ENCODE results near the gene ST8SIA5.

ST8SIA5 gene

DNA sequence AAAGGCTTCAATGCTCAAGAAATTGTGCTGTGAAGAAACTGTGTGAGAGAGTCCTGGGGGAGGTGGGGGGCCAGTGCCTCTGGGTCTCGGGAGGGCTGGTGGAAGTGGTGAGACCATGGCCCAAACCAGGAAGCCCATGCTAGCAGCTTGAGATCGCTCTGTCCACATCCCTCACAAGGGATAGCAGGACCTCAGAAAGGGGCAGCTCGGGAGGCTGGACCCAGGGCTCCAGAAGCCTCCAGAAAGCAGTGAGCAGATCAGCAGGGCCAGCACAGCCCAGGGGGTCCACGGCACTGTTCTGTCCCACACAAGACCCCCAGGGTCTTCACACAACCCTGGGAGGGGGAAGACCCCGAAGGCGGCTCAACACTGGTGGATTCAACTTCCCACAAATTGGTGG, 24.1 kb downstream of the ST8SIA5 start:
- TF ChIP-seq, protein P1, sequence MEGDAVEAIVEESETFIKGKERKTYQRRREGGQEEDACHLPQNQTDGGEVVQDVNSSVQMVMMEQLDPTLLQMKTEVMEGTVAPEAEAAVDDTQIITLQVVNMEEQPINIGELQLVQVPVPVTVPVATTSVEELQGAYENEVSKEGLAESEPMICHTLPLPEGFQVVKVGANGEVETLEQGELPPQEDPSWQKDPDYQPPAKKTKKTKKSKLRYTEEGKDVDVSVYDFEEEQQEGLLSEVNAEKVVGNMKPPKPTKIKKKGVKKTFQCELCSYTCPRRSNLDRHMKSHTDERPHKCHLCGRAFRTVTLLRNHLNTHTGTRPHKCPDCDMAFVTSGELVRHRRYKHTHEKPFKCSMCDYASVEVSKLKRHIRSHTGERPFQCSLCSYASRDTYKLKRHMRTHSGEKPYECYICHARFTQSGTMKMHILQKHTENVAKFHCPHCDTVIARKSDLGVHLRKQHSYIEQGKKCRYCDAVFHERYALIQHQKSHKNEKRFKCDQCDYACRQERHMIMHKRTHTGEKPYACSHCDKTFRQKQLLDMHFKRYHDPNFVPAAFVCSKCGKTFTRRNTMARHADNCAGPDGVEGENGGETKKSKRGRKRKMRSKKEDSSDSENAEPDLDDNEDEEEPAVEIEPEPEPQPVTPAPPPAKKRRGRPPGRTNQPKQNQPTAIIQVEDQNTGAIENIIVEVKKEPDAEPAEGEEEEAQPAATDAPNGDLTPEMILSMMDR (IDR thresholded peaks at IDR 0.05) = no peak
- Mint-ChIP-seq H3K4me1 (no peaks in the 10 kb centered on the region), H3K36me3 (ENCODE audit: low read depth) (peaks cover 3% of the 10 kb centered on the region), H3K27me3 (ENCODE audit: low read depth, poor library complexity) (peaks cover 7% of the 10 kb centered on the region), H3K9me3 (peaks cover 32% of the 10 kb centered on the region), H3K27ac (no peak overlapping the region), H3K4me3 (no peak overlapping the region)
- DNase-seq = no peak

DNA sequence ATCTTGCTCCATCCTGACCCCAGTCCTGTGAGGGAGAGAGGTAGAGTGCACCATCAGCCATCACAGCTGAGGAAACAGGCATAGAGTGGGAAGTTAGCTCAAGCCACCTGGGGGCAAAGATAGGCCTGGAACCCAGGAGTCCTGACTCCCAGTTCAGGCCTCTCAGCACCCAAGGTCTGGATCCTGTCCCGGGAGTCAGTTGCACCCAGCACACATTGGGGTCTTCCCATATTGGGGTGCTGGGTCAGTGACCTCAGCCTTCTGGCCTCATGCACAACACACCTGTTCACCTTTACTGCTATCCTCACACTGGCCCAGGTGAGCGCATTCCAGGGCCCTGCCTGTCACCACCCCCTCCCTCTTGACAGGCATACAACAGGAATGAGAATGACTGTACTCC, 24.7 kb downstream of the ST8SIA5 start:
- TF ChIP-seq, protein P1 (IDR thresholded peaks at IDR 0.05) = no peak
- Mint-ChIP-seq H3K4me3 (no peak overlapping the region), H3K9me3 (peaks cover 32% of the 10 kb centered on the region), H3K27me3 (ENCODE audit: low read depth, poor library complexity) (peaks cover 7% of the 10 kb centered on the region), H3K27ac (no peak overlapping the region), H3K4me1 (no peaks in the 10 kb centered on the region), H3K36me3 (ENCODE audit: low read depth) (peaks cover 3% of the 10 kb centered on the region)
- no peak for DNase-seq

DNA sequence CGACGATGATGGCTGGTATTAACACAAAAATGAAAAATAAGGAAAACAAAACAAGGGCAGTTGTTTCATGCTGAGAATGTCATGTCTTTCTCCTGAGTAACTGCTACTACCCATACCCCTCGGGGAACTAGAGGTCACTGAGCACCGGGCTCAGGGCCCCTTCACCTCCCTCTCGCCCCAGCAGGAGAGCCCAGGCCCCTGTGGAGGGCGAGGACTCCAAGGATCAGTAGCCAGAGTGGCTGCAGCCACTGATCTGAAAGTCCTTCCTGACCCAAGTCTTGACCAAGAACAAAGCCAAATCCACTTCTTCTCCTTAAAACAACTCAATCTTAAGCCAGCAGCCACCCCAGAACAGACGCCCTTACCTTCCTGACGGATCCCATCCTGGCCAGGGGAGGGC, 25.5 kb downstream of the ST8SIA5 start:
- Mint-ChIP-seq H3K36me3 (ENCODE audit: low read depth) (peaks cover 3% of the 10 kb centered on the region), H3K27ac (no peak overlapping the region), H3K4me1 (no peaks in the 10 kb centered on the region), H3K4me3 (no peak overlapping the region), H3K27me3 (ENCODE audit: low read depth, poor library complexity) (peaks cover 7% of the 10 kb centered on the region), H3K9me3 (peaks cover 32% of the 10 kb centered on the region)
- DNase-seq = no peak
- TF ChIP-seq, protein P1 (IDR thresholded peaks at IDR 0.05) = no peak

DNA sequence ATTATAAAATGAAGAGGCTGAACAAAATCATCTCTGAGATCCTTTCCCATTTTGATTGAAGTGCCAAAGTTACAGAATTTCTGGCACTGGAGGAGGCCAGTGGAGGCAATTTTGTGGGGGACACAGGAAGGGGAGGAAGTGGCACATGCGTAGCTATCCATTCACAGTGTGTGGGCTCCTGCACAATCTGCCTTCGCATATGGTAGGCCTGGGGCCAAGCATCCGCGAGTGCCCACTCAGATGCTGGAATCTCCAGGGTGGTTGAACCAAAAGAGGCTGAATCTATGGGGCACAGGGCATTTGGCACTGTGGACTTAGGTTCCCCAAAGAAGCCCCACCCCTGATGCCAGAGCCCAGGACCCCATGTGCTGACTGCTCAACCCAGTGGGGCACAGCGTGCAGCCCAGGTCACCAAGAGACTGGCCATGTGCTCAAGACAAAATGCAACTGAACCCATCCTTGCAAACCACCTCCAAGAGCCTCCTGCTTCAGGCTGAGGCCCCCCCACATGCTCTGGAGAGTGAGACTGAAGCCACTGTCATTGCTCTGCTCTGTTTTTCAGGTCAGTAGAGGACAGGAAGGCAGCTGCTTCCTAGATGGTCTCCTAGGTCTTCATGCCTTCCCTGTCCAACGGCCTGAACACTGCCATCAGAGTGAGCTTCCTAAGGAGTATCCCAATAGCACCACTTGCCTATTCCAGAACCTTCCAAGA, 28.5 kb downstream of the ST8SIA5 start:
- Mint-ChIP-seq H3K27ac (no peak overlapping the region), H3K36me3 (ENCODE audit: low read depth) (peaks cover 3% of the 10 kb centered on the region), H3K9me3 (peaks cover 32% of the 10 kb centered on the region), H3K4me3 (no peak overlapping the region), H3K27me3 (ENCODE audit: low read depth, poor library complexity) (peaks cover 13% of the 10 kb centered on the region), H3K4me1 (no peaks in the 10 kb centered on the region)
- TF ChIP-seq, protein P1 (IDR thresholded peaks at IDR 0.05) = no peak
- DNase-seq = no peak

DNA sequence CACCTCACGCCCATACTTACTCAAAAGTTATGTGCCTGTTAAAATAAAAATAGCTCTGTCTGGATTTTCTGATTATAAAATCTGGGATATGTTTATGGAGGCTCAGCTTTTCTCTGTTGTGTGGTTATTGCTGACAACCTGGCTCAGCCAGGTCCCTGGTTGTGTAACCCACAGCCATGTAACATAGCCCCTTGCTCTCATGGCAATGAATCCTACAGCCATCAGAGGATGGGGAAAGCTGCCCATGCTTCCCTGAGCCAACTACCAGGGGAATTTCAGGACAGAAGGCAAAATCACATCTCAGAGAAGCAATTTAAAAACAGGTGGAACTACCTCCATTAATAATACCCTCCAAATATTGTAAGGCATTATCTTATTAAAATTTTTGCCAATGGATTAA, 29.7 kb downstream of the ST8SIA5 start:
- Mint-ChIP-seq H3K36me3 (ENCODE audit: low read depth) (peaks cover 3% of the 10 kb centered on the region), H3K4me3 (no peak overlapping the region), H3K27ac (no peak overlapping the region), H3K27me3 (ENCODE audit: low read depth, poor library complexity) (peaks cover 10% of the 10 kb centered on the region), H3K9me3 (peaks cover 32% of the 10 kb centered on the region), H3K4me1 (no peaks in the 10 kb centered on the region)
- TF ChIP-seq, protein P1 (IDR thresholded peaks at IDR 0.05) = no peak
- no peak for DNase-seq

DNA sequence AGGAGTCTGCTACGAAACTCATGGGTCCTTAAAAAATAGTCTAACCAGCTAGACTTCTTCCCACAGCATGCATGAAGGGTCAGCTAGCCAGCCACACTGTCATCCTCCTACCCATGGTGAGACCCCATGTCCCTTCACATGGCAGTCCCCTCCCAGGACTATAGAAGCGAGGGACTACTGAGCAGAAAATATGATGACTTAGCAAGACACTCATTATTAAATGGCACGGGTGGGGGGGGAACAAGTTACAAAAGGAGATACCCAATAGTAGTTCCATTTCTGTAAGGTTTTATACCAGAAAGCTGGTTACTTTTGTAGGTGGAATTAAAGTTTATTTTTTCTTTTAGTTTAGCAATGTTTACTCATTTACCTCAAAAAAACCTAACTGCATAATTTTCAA, 31.5 kb downstream of the ST8SIA5 start:
- TF ChIP-seq, protein P1 (IDR thresholded peaks at IDR 0.05) = no peak
- Mint-ChIP-seq H3K27me3 (ENCODE audit: low read depth, poor library complexity) (peaks cover 17% of the 10 kb centered on the region), H3K27ac (no peak overlapping the region), H3K9me3 (peaks cover 17% of the 10 kb centered on the region), H3K4me1 (no peaks in the 10 kb centered on the region), H3K36me3 (ENCODE audit: low read depth) (peaks cover 3% of the 10 kb centered on the region), H3K4me3 (no peak overlapping the region)
- no peak for DNase-seq
